Progenitor cell of endocrine pancreas (in vitro differentiated cells): ENCODE measurements around the gene SHMT1. TPM values are rescaled to one million over a fixed set of nuclear protein-coding genes. Genes with fewer than 3 reads are reported as not detected.
"Not testable (repeated sequence)": the region's sequence is repeated elsewhere in the genome, so short reads cannot be mapped to it uniquely, and the experiment has no call there.

Experiments
- DNase-seq: peaks from one replicate; pipeline ENCODE4 v3.0.0; 2021; ENCODE audit warnings: low spot score; ENCODE audit not compliant: unreplicated experiment
- H3K27ac Mint-ChIP-seq: 2 replicates; pipeline ENCODE4 v1.8.0; 2021; ENCODE audit warnings: mild to moderate bottlenecking, moderate library complexity, mixed read lengths
- H3K27me3 Mint-ChIP-seq: 2 replicates; pipeline ENCODE4 v1.8.0; 2021; ENCODE audit warnings: mixed read lengths
- H3K36me3 Mint-ChIP-seq: 2 replicates; pipeline ENCODE4 v1.8.0; 2022; ENCODE audit warnings: mixed read lengths; ENCODE audit not compliant: insufficient read depth
- H3K4me1 Mint-ChIP-seq: 2 replicates; pipeline ENCODE4 v1.8.0; 2021; ENCODE audit warnings: low read depth, mixed read lengths
- H3K4me3 Mint-ChIP-seq: 2 replicates; pipeline ENCODE4 v1.8.0; 2021; ENCODE audit warnings: low read depth, mild to moderate bottlenecking, moderate library complexity, mixed read lengths
- H3K9me3 Mint-ChIP-seq: 2 replicates; pipeline ENCODE4 v1.8.0; 2021; ENCODE audit warnings: low read depth, mixed read lengths
- CTCF ChIP-seq: fragments of 200-600 bp; sonication (generic); IDR thresholded peaks from one replicate; pipeline ENCODE4 v1.5.0; 2021; ENCODE audit warnings: antibody characterized with exemption, mild to moderate bottlenecking; ENCODE audit not compliant: unreplicated experiment
- total RNA-seq: library from RNA; stranded (reverse); gene quantifications from 2 replicates; pipeline ENCODE4 v1.2.1, GENCODE V29; 2021

SHMT1 gene
- total RNA-seq, 1 donor from 2014 or later = 36.1 TPM

DNA sequence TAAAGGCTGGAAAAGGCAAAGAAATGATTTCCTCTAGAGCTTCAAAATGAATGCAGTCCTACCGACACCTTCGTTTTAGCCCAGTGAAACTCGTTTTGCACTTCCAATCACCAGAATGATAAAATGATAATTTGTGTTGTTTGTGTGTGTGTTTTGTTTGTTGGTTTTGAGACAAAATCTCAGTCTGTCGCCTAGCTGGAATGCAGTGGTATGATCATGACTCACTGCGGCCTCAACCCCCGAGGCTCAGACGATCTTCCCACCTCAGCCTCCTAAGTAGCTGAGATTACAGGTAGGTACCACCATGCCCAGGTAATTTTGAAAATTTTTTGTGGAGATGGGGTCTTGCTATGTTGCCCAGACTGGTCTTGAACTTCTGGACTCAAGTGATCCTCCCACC, 10.9 kb upstream of the SHMT1 start:
- Mint-ChIP-seq H3K36me3 (no peaks in the 10 kb centered on the region), H3K9me3 (peaks cover 3% of the 10 kb centered on the region), H3K27me3 (peaks cover 3% of the 10 kb centered on the region), H3K4me3 (no peak overlapping the region), H3K4me1 (no peaks in the 10 kb centered on the region), H3K27ac (no peak overlapping the region)
- TF ChIP-seq CTCF = no peak
- no peak for DNase-seq

DNA sequence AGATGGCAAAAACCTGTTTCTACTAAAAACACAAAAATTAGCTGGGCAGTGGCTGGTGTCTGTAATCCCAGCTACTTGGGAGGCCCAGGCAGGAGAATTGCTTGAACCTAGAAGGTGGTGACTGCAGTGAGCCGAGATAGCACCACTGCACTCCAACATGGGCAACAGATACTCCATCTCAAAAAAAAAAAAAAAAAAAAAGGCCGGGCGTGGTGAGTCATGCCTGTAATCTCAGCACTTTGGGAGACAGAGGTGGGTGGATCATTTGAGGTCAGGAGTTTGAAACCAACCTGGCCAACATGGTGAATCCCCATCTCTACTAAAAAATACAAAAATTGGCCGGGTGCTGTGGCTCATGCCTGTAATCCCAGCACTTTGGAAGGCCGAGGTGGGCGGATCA, 9.8 kb upstream of the SHMT1 start:
- H3K36me3 Mint-ChIP-seq, H3K9me3 Mint-ChIP-seq, H3K4me3 Mint-ChIP-seq, DNase-seq, H3K4me1 Mint-ChIP-seq, H3K27me3 Mint-ChIP-seq, H3K27ac Mint-ChIP-seq: not testable (repeated sequence)

- DNase-seq = no peak
- no peak for TF ChIP-seq CTCF
- peaks cover 3% of the 10 kb centered on the region for H3K27me3 Mint-ChIP-seq
- no peak overlapping the region for H3K4me3 Mint-ChIP-seq
- no peaks in the 10 kb centered on the region for H3K36me3 Mint-ChIP-seq
- no peaks in the 10 kb centered on the region for H3K4me1 Mint-ChIP-seq
- H3K9me3 Mint-ChIP-seq = peaks cover 3% of the 10 kb centered on the region
- no peak overlapping the region for H3K27ac Mint-ChIP-seq
Measured at GRCh38 chr17:18371455-18371854, 8.1 kb upstream of the SHMT1 start.

DNA sequence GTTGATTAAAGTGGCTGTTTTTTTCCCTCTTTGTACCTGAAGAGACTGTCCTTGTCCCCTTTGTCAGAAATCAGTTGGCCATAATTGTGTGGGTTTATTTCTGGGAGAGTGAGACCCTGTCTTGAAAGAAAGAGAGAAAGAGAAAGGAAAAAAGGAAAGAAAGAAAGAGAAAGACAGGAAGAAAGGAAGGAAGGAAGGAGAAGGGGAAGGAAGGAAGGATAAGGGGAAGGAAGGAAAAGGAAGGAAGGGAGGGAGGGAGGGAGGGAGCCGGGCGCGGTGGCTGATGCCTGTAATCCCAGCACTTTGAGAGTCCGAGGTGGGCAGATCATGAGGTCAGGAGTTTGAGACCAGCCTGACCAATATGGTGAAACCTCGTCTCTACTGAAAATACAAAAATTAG, 7.4 kb upstream of the SHMT1 start:
- no peaks in the 10 kb centered on the region for H3K4me1 Mint-ChIP-seq
- no peak overlapping the region for H3K4me3 Mint-ChIP-seq
- peaks cover 3% of the 10 kb centered on the region for H3K27me3 Mint-ChIP-seq
- no peak for TF ChIP-seq CTCF
- peaks cover 3% of the 10 kb centered on the region for H3K9me3 Mint-ChIP-seq
- H3K36me3 Mint-ChIP-seq = no peaks in the 10 kb centered on the region
- no peak for DNase-seq
- H3K27ac Mint-ChIP-seq = no peak overlapping the region

GRCh38 chr17:18368946-18369345, 5.6 kb upstream of the SHMT1 start:
- no peaks in the 10 kb centered on the region for H3K9me3 Mint-ChIP-seq
- no peak overlapping the region for H3K4me3 Mint-ChIP-seq
- H3K36me3 Mint-ChIP-seq = no peaks in the 10 kb centered on the region
- TF ChIP-seq CTCF = no peak
- H3K4me1 Mint-ChIP-seq = no peaks in the 10 kb centered on the region
- DNase-seq = no peak
- peaks cover 3% of the 10 kb centered on the region for H3K27me3 Mint-ChIP-seq
- H3K27ac Mint-ChIP-seq = no peak overlapping the region

DNA sequence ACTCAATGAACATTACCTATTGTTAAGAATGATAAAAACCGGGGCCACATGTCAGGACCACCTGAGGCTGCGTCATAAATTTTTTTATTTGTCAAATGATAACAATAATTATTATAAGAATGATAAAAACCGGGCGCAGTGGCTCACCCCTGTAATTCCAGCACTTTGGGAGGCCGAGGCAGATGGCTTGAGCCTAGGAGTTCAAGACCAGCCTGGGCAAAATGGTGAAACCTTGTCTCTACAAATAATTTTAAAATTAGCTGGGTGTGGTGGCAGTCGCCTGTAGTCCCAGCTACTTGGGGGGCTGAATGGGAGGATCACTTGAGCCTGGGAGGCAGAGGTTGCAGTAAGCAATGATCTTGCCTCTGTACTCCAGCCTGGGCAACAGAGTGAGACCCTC, 816 bp upstream of the SHMT1 start:
- no peak for DNase-seq
- Mint-ChIP-seq H3K27me3 (no peaks in the 10 kb centered on the region), H3K4me3 (no peak overlapping the region), H3K36me3 (no peaks in the 10 kb centered on the region), H3K4me1 (peaks cover 7% of the 10 kb centered on the region), H3K27ac (no peak overlapping the region), H3K9me3 (no peaks in the 10 kb centered on the region)
- no peak for TF ChIP-seq CTCF
